Testis (tissue), 2 donors: ENCODE data around the gene EXOC3L1.

Experiments used
- CTCF ChIP-seq, 3 experiments: fragments of 450-650 bp in 2 of 3; fragments of 200-600 bp in 1 of 3; sonication (generic) in 1 of 3; IDR thresholded peaks; one replicate each; pipeline ENCODE4 v1.5.1; 2016 to 2019; ENCODE audit warnings: antibody characterized with exemption in 3 of 3, mild to moderate bottlenecking in 2 of 3, moderate library complexity in 1 of 3
- POLR2A ChIP-seq: fragments of 450-650 bp; IDR thresholded peaks from one replicate; pipeline ENCODE4 v1.6.1; 2017; ENCODE audit warnings: antibody characterized with exemption, mild to moderate bottlenecking, moderate library complexity

GRCh38 chr16:67236563-67237395 is 46.8 kb upstream of the EXOC3L1 start:
- TF ChIP-seq CTCF (IDR thresholded peaks at IDR 0.05) (no peak), POLR2A (no peak)
